Osteoblast (primary cell): ENCODE results near the gene SPDYE4. TPM values are rescaled to one million over a fixed set of nuclear protein-coding genes. Genes with fewer than 3 reads are reported as not detected.

Experiments used
- DNase-seq: peaks from one replicate; pipeline ENCODE4 v3.0.0; 2011; ENCODE audit warnings: low spot score, mixed read lengths; ENCODE audit not compliant: insufficient read length; ENCODE audit errors: missing footprints
- H2AFZ ChIP-seq: 2 replicates; pipeline ENCODE4 v1.6.0; 2011; ENCODE audit warnings: mild to moderate bottlenecking, low read length
- H3K27ac ChIP-seq: 2 replicates; pipeline ENCODE4 v1.5.1; 2011; ENCODE audit warnings: mild to moderate bottlenecking, low read depth, low read length, moderate library complexity
- H3K27me3 ChIP-seq: 2 replicates; pipeline ENCODE4 v1.6.0; 2012; ENCODE audit warnings: mild to moderate bottlenecking, control low read depth, inconsistent platforms, low read length, moderate library complexity; ENCODE audit not compliant: insufficient read depth
- H3K36me3 ChIP-seq: 2 replicates; pipeline ENCODE4 v1.5.1; 2011; ENCODE audit warnings: mild to moderate bottlenecking, low read length, control low read depth, moderate library complexity; ENCODE audit not compliant: insufficient read depth
- H3K4me1 ChIP-seq: 2 replicates; pipeline ENCODE4 v1.5.1; 2011; ENCODE audit warnings: mild to moderate bottlenecking, low read length, control low read depth, moderate library complexity; ENCODE audit not compliant: insufficient read depth
- H3K4me2 ChIP-seq: 2 replicates; pipeline ENCODE4 v1.6.0; 2011; ENCODE audit warnings: mild to moderate bottlenecking, low read length; ENCODE audit not compliant: insufficient read depth
- H3K4me3 ChIP-seq: fragments of 200-600 bp; sonication (generic); 3 replicates; pipeline ENCODE4 v1.5.1; 2012; ENCODE audit warnings: mild to moderate bottlenecking, low read length, inconsistent platforms; ENCODE audit not compliant: insufficient read depth
- H3K79me2 ChIP-seq: 2 replicates; pipeline ENCODE4 v1.6.0; 2012; ENCODE audit warnings: mild to moderate bottlenecking, low read length, control low read depth, inconsistent platforms; ENCODE audit not compliant: insufficient read depth
- H3K9me3 ChIP-seq: 2 replicates; pipeline ENCODE4 v1.5.1; 2011; ENCODE audit warnings: low read depth, low read length, control low read depth
- H4K20me1 ChIP-seq: 2 replicates; pipeline ENCODE4 v1.6.0; 2012; ENCODE audit warnings: mild to moderate bottlenecking, low read length, control low read depth; ENCODE audit not compliant: insufficient read depth
- total RNA-seq: library from RNA; depleted of rRNA; stranded (reverse); fragments of >200 nt; gene quantifications from 2 replicates; pipeline ENCODE4 v1.2.3, GENCODE V29; 2012
- TF ChIP-seq, protein P1 (sequence below): IDR thresholded peaks from 2 replicates; pipeline ENCODE4 v1.5.1; 2011; ENCODE audit warnings: mild to moderate bottlenecking, low read depth, low read length, moderate library complexity; ENCODE audit errors: extremely low read depth

Gene SPDYE4
- total RNA-seq, 1 donor: not detected

DNA sequence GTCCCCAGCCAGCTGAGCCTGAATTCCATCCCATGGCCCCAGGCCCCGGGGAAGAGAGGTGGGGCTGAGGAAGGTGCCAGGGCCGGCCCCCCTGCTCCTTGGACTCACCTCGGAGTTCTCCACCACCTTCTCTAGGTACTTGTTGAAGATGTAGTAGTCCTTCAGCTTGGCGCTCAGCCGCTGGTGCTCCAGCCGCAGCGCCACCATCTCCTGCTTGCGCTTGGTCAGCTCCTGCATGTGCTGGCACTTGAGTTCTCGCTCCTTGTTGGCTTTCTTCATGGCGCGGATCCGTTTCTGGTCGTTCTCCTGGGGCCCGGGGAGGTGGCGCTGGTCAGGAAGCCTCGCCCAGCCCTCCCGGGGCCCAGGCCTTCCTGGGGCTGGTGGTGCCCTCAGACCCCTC lies 17.0 kb downstream of the SPDYE4 start:
- Histone ChIP-seq H3K27ac (no peak overlapping the region), H2AFZ (no peak overlapping the region), H3K4me3 (no peak overlapping the region), H3K36me3 (no peaks in the 10 kb centered on the region), H3K4me2 (no peak overlapping the region), H4K20me1 (no peaks in the 10 kb centered on the region), H3K27me3 (peaks cover 4% of the 10 kb centered on the region), H3K4me1 (peaks cover 4% of the 10 kb centered on the region), H3K9me3 (no peaks in the 10 kb centered on the region), H3K79me2 (no peaks in the 10 kb centered on the region)
- TF ChIP-seq, protein P1, sequence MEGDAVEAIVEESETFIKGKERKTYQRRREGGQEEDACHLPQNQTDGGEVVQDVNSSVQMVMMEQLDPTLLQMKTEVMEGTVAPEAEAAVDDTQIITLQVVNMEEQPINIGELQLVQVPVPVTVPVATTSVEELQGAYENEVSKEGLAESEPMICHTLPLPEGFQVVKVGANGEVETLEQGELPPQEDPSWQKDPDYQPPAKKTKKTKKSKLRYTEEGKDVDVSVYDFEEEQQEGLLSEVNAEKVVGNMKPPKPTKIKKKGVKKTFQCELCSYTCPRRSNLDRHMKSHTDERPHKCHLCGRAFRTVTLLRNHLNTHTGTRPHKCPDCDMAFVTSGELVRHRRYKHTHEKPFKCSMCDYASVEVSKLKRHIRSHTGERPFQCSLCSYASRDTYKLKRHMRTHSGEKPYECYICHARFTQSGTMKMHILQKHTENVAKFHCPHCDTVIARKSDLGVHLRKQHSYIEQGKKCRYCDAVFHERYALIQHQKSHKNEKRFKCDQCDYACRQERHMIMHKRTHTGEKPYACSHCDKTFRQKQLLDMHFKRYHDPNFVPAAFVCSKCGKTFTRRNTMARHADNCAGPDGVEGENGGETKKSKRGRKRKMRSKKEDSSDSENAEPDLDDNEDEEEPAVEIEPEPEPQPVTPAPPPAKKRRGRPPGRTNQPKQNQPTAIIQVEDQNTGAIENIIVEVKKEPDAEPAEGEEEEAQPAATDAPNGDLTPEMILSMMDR: no peak
- no peak for DNase-seq

DNA sequence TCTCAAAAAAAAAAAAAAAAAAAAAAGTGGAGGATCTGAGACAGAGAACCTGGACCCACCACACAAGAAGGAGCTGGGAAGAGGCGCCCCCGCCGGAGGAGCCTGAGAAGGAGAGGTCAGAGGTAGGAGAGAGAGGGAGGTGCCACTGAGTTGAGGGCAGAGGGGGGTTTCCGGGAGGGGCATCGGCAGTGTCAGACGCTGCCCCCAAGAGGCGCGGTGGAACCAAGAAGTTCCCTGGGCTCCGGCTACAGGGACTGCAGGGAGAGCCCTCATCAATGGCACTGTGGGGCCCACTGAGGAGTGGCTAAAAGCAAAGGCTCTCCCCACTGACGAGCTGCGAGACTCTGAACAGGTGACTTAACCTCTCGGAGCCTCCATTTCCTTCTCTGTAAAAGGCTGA lies 17.9 kb downstream of the SPDYE4 start:
- no peak for DNase-seq
- Histone ChIP-seq H3K4me1 (no peaks in the 10 kb centered on the region), H3K36me3 (no peaks in the 10 kb centered on the region), H3K79me2 (no peaks in the 10 kb centered on the region), H3K4me3 (no peak overlapping the region), H3K9me3 (no peaks in the 10 kb centered on the region), H3K4me2 (no peak overlapping the region), H3K27me3 (peaks cover 9% of the 10 kb centered on the region), H2AFZ (no peak overlapping the region), H4K20me1 (no peaks in the 10 kb centered on the region), H3K27ac (no peak overlapping the region)
- TF ChIP-seq, protein P1: no peak

DNA sequence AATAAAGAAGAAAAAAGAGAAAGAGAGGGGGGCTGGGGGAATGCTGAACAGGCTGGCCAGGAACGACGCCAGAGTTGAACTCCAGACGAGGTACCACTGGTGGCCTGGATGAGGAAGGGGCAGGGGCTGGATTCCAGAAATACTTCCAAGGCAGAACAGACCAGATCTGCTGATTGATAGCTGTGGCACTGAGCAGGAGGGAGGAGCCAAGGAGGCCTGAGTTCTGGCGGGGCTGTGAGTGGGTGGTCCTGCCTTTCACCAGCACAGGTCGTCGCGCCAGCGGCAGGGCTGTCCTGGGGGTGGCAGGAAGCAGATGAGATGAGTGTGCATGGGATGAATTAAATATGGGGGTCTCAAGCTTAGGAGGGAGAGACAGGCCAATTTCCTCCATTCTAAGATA lies 19.2 kb downstream of the SPDYE4 start:
- H3K4me2 ChIP-seq: no peak overlapping the region
- DNase-seq: no peak
- no peaks in the 10 kb centered on the region for H3K36me3 ChIP-seq
- no peak overlapping the region for H3K27ac ChIP-seq
- H3K27me3 ChIP-seq: peaks cover 11% of the 10 kb centered on the region
- H3K4me3 ChIP-seq: no peak overlapping the region
- H3K79me2 ChIP-seq: no peaks in the 10 kb centered on the region
- no peaks in the 10 kb centered on the region for H3K9me3 ChIP-seq
- no peaks in the 10 kb centered on the region for H3K4me1 ChIP-seq
- no peaks in the 10 kb centered on the region for H4K20me1 ChIP-seq
- H2AFZ ChIP-seq: no peak overlapping the region
- TF ChIP-seq, protein P1: no peak

DNA sequence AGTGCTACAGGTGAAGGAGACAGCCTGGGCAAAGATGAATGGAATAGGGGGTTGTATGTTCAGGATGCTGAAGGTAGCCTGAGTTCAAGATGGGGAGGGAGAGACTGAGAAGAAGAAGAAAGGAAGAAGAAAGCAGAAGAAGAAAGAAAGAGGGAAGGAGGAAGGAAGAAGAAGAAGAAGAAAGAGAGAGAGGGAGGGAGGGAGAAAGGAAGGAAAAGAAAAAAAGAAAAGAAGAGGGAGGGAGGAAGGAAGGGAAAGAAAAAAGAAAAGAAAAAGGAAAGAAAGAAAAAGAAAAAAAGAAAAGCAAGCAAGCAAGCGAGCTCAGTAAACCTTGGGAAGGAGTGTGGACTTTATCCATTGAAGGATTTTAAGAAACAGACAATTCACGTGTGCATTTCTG lies 21.6 kb downstream of the SPDYE4 start:
- Histone ChIP-seq H3K4me3 (no peak overlapping the region), H2AFZ (no peak overlapping the region), H3K4me1 (peaks cover 5% of the 10 kb centered on the region), H3K27ac (no peak overlapping the region), H3K27me3 (peaks cover 11% of the 10 kb centered on the region), H3K79me2 (no peaks in the 10 kb centered on the region), H4K20me1 (no peaks in the 10 kb centered on the region), H3K4me2 (no peak overlapping the region), H3K9me3 (no peaks in the 10 kb centered on the region), H3K36me3 (no peaks in the 10 kb centered on the region)
- TF ChIP-seq, protein P1: no peak
- DNase-seq: no peak
